Naive thymus-derived CD4-positive, alpha-beta T cell (primary cell): ENCODE results near the gene RNF208. TPM values are rescaled to one million over a fixed set of nuclear protein-coding genes. Genes with fewer than 3 reads are reported as not detected.

ENCODE experiments used
- ATAC-seq: fragments of 150-1000 bp; cut with Tn5 transposase; 2 replicates; pipeline ENCODE4 v1.10.0; 2021; ENCODE audit warnings: mild to moderate bottlenecking, moderate library complexity
- CTCF ChIA-PET: fragments of 350-600 bp; sonication (Branson Sonifier 250); formaldehyde crosslinking; loops from one replicate; lab custom pipeline; 2021; ENCODE audit warnings: antibody characterized with exemption; lab: Charles Lee
- POLR2A ChIA-PET: fragments of 350-600 bp; sonication (Branson Sonifier 250); formaldehyde crosslinking; loops from one replicate; lab custom pipeline; 2021; ENCODE audit warnings: antibody characterized with exemption, inconsistent platforms; lab: Charles Lee
- DNase-seq, 9 donors: peaks; one replicate each; pipeline versions ENCODE4 v3.0.0 to v3.0.0-alpha.2; 2020 to 2022; ENCODE audit warnings: mixed read lengths in 1 of 9
- H3K27ac ChIP-seq: one replicate; pipeline ENCODE4 v1.7.0; 2013; ENCODE audit warnings: mild to moderate bottlenecking, low read depth, low read length, moderate library complexity
- H3K27me3 ChIP-seq, 2 donors: one replicate each; pipeline ENCODE4 v1.7.0; 2013; ENCODE audit warnings: low read length in 2 of 2, mild to moderate bottlenecking in 2 of 2, moderate library complexity in 2 of 2; ENCODE audit not compliant: control insufficient read depth in 2 of 2, insufficient read depth in 2 of 2
- H3K36me3 ChIP-seq, 3 experiments: 1 replicate in 2 of 3; 2 replicates in 1 of 3; pipeline ENCODE4 v1.7.0; 2013; ENCODE audit warnings: low read length in 3 of 3, mild to moderate bottlenecking in 3 of 3, moderate library complexity in 1 of 3; ENCODE audit not compliant: insufficient read depth in 3 of 3, control insufficient read depth in 2 of 3
- H3K4me1 ChIP-seq, 2 donors: one replicate each; pipeline ENCODE4 v1.7.0; 2013; ENCODE audit warnings: low read length in 2 of 2, mild to moderate bottlenecking in 2 of 2, moderate library complexity in 1 of 2; ENCODE audit not compliant: control insufficient read depth in 2 of 2, insufficient read depth in 2 of 2
- H3K4me3 ChIP-seq: 2 replicates; pipeline ENCODE4 v1.7.0; 2013; ENCODE audit warnings: mild to moderate bottlenecking, low read length
- H3K9me3 ChIP-seq, 3 experiments: 1 replicate in 2 of 3; 2 replicates in 1 of 3; pipeline ENCODE4 v1.7.0; 2013; ENCODE audit warnings: low read length in 3 of 3; ENCODE audit not compliant: control insufficient read depth in 2 of 3
- H3K27ac Mint-ChIP-seq, 9 donors: one replicate each; pipeline ENCODE4 v1.8.0; 2020 to 2022; ENCODE audit warnings: mixed read lengths in 9 of 9, mild to moderate bottlenecking in 8 of 9, moderate library complexity in 5 of 9, inconsistent platforms in 2 of 9
- H3K27me3 Mint-ChIP-seq, 5 donors: one replicate each; pipeline ENCODE4 v1.8.0; 2021 to 2022; ENCODE audit warnings: mixed read lengths in 5 of 5, mild to moderate bottlenecking in 1 of 5
- H3K36me3 Mint-ChIP-seq, 5 donors: one replicate each; pipeline ENCODE4 v1.8.0; 2020 to 2022; ENCODE audit warnings: mixed read lengths in 5 of 5, mild to moderate bottlenecking in 3 of 5, inconsistent platforms in 1 of 5
- H3K4me1 Mint-ChIP-seq, 7 donors: one replicate each; pipeline ENCODE4 v1.8.0; 2020 to 2022; ENCODE audit warnings: mixed read lengths in 7 of 7, mild to moderate bottlenecking in 3 of 7, inconsistent platforms in 1 of 7
- H3K4me3 Mint-ChIP-seq, 10 donors: one replicate each; pipeline ENCODE4 v1.8.0; 2020 to 2022; ENCODE audit warnings: mild to moderate bottlenecking in 10 of 10, mixed read lengths in 10 of 10, moderate library complexity in 6 of 10, inconsistent platforms in 2 of 10
- H3K9me3 Mint-ChIP-seq, 11 donors: one replicate each; pipeline ENCODE4 v1.8.0; 2020 to 2022; ENCODE audit warnings: mixed read lengths in 11 of 11, mild to moderate bottlenecking in 4 of 11, inconsistent platforms in 1 of 11, moderate library complexity in 1 of 11
- intact Hi-C, 2 donors: fragments of 100-400 bp; cut with micrococcal nuclease; formaldehyde crosslinking; loops; one replicate each; pipeline ENCODE4 v1.15.1; 2023
- polyA plus RNA-seq, 2 donors: library from polyadenylated mRNA; unstranded; fragments of 300-500 nt; fragmentation: Illumina TruSeq; gene quantifications; one replicate each; pipeline ENCODE4 v1.2.3, GENCODE V29; 2021
- total RNA-seq, 6 experiments: library from RNA in 5 of 6; stranded (reverse) in 5 of 6; gene quantifications; 1 replicate in 5 of 6; 2 replicates in 1 of 6; pipeline ENCODE4 v1.2.3 and lab custom pipeline; 2021 to 2026

Gene RNF208
- total and polyA plus RNA-seq, 7 experiments from 2014 or later, result 0.85 to 4.3 (median 1.2) TPM; not detected in 2

GRCh38 chr9:137192859-137193258 lies 29.2 kb downstream of the RNF208 start:
- ChIA-PET POLR2A (interaction anchor here (0.6 to 10.4 kb wide), 6 partner anchors 12 to 67 kb away, joined by 3 to 136 read pairs (median 4); partner anchors contain the start of genes NDOR1, TMEM203 and TPRN), CTCF (interaction anchor here (0.6 to 1.0 kb wide), 2 partner anchors 399 to 561 kb away, joined by 3 read pairs; no protein-coding TSS in a partner anchor)
- H3K4me1 ChIP-seq, result peaks cover 12 to 13% of the 10 kb centered on the region in 2 donors
- H3K4me3 ChIP-seq, result no peak overlapping the region
- intact Hi-C loops, result no loop called here
- ATAC-seq (no peak), DNase-seq (no peak)
- no peak overlapping the region for H3K27ac ChIP-seq
- H3K9me3 ChIP-seq, result no peaks in the 10 kb centered on the region
- no peaks in the 10 kb centered on the region for H3K27me3 ChIP-seq
- Mint-ChIP-seq H3K4me1 (peaks cover 0 to 26% (median 13%) of the 10 kb centered on the region in 7 donors), H3K27ac (no peak overlapping the region), H3K4me3 (no peak overlapping the region), H3K36me3 (peaks cover 0 to 6% (median 0%) of the 10 kb centered on the region in 5 donors), H3K27me3 (no peaks in the 10 kb centered on the region), H3K9me3 (peaks cover 0 to 2% (median 0%) of the 10 kb centered on the region in 11 donors)
- H3K36me3 ChIP-seq, result peaks cover 0 to 28% (median 0%) of the 10 kb centered on the region in 3 experiments

DNA sequence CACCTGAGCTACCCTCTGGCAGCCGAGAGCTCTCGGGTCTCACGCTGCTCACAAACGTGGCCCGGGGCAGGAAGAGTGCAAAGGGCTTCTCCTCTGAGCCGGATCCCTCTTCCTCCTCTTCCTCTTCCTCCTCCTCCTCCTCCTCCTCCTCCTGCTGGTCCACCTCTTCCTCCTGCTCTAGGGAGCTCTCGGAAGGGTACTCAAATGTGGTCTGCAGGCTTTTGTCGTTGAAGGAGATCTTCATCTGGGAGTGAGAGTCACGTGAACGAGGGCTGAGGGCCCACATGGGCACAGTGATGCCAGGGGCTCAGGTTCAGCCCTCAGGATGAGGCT lies 29.6 kb downstream of the RNF208 start:
- H3K36me3 ChIP-seq, result peaks cover 0 to 28% (median 0%) of the 10 kb centered on the region in 3 experiments
- peaks cover 17 to 18% of the 10 kb centered on the region in 2 donors for H3K4me1 ChIP-seq
- peaks cover 3 to 31% (median 17%) of the 10 kb centered on the region in 7 donors for H3K4me1 Mint-ChIP-seq
- ChIA-PET CTCF (interaction anchor here (1.0 kb wide), 1 partner anchor 399 kb away, joined by 3 read pairs; no protein-coding TSS in a partner anchor), POLR2A (interaction anchor here (0.6 to 10.4 kb wide), 5 partner anchors 12 to 66 kb away, joined by 3 to 136 read pairs (median 4); partner anchors contain the start of genes NDOR1, TMEM203 and TPRN)
- peaks cover 0 to 6% (median 0%) of the 10 kb centered on the region in 5 donors for H3K36me3 Mint-ChIP-seq
- H3K9me3 ChIP-seq, result no peaks in the 10 kb centered on the region
- no peak overlapping the region for H3K4me3 Mint-ChIP-seq
- H3K9me3 Mint-ChIP-seq, result peaks cover 0 to 2% (median 0%) of the 10 kb centered on the region in 11 donors
- no peak overlapping the region for H3K27ac Mint-ChIP-seq
- no peak overlapping the region for H3K4me3 ChIP-seq
- intact Hi-C loops, result no loop called here
- no peaks in the 10 kb centered on the region for H3K27me3 Mint-ChIP-seq
- DNase-seq (no peak), ATAC-seq (no peak)
- no peak overlapping the region for H3K27ac ChIP-seq
- H3K27me3 ChIP-seq, result no peaks in the 10 kb centered on the region

GRCh38 chr9:137191691-137192447 lies 30.2 kb downstream of the RNF208 start:
- ChIA-PET POLR2A (interaction anchor here (0.6 to 10.4 kb wide), 4 partner anchors 13 to 55 kb away, joined by 3 to 136 read pairs (median 5); partner anchors contain the start of genes NDOR1, TMEM203 and TPRN), CTCF (no interaction called here)
- Histone ChIP-seq H3K9me3 (no peaks in the 10 kb centered on the region), H3K36me3 (peaks cover 0 to 31% (median 0%) of the 10 kb centered on the region in 3 experiments), H3K27ac (no peak overlapping the region), H3K4me3 (no peak overlapping the region), H3K27me3 (no peaks in the 10 kb centered on the region), H3K4me1 (peaks cover 22 to 23% of the 10 kb centered on the region in 2 donors)
- peaks cover 6 to 36% (median 22%) of the 10 kb centered on the region in 7 donors for H3K4me1 Mint-ChIP-seq
- H3K27me3 Mint-ChIP-seq, result no peaks in the 10 kb centered on the region
- intact Hi-C loops, result no loop called here
- ATAC-seq, result no peak
- no peak overlapping the region for H3K27ac Mint-ChIP-seq
- peaks cover 0 to 2% (median 0%) of the 10 kb centered on the region in 11 donors for H3K9me3 Mint-ChIP-seq
- no peak overlapping the region for H3K4me3 Mint-ChIP-seq
- no peak for DNase-seq
- peaks cover 0 to 6% (median 0%) of the 10 kb centered on the region in 5 donors for H3K36me3 Mint-ChIP-seq

DNA sequence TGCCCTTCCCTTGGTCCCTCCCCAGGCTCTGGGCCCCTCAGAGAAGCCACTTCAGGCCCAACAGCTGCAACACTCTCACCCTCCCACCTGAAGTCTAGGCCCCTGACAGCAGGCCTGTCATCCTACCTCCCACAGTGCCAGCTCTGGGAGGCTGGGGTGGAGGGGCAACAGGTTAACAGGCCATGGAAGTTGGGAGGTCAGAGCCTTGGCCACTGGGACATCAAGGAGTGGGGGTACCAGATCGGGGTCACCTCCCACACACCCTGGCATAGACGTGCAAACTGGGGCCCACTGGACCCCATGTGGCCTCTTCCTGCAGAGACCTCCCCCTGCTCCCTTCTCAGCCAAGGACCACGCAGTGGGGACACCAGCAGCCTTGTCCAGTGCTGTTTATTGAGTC lies 30.8 kb downstream of the RNF208 start:
- peak overlapping the region in 3 of 10 donors; percentile 52 to 95 (median 69) for H3K4me3 Mint-ChIP-seq
- no peaks in the 10 kb centered on the region for H3K27me3 Mint-ChIP-seq
- H3K4me1 ChIP-seq, result peaks cover 28 to 29% of the 10 kb centered on the region in 2 donors
- H3K27me3 ChIP-seq, result no peaks in the 10 kb centered on the region
- H3K9me3 Mint-ChIP-seq, result peaks cover 0 to 2% (median 0%) of the 10 kb centered on the region in 11 donors
- peaks cover 0 to 6% (median 0%) of the 10 kb centered on the region in 5 donors for H3K36me3 Mint-ChIP-seq
- ChIA-PET POLR2A (interaction anchor here (0.6 to 10.4 kb wide), 4 partner anchors 13 to 62 kb away, joined by 3 to 136 read pairs (median 7); partner anchors contain the start of genes NDOR1, TMEM203 and TPRN), CTCF (no interaction called here)
- H3K4me1 Mint-ChIP-seq, result peaks cover 7 to 42% (median 26%) of the 10 kb centered on the region in 7 donors
- no peak overlapping the region for H3K4me3 ChIP-seq
- H3K36me3 ChIP-seq, result peaks cover 0 to 37% (median 0%) of the 10 kb centered on the region in 3 experiments
- ATAC-seq (no peak), DNase-seq (no peak)
- H3K9me3 ChIP-seq, result no peaks in the 10 kb centered on the region
- H3K27ac ChIP-seq, result no peak overlapping the region
- intact Hi-C loops, result no loop called here
- peak overlapping the region in 3 of 9 donors; percentile 42 to 86 (median 63) for H3K27ac Mint-ChIP-seq

GRCh38 chr9:137190315-137190856 lies 31.7 kb downstream of the RNF208 start:
- H3K27me3 ChIP-seq, result no peaks in the 10 kb centered on the region
- Mint-ChIP-seq H3K4me1 (peaks cover 9 to 50% (median 28%) of the 10 kb centered on the region in 7 donors), H3K27me3 (no peaks in the 10 kb centered on the region), H3K9me3 (peaks cover 0 to 2% (median 0%) of the 10 kb centered on the region in 11 donors), H3K36me3 (peaks cover 0 to 6% (median 0%) of the 10 kb centered on the region in 5 donors), H3K4me3 (peak overlapping the region in 9 of 10 donors; percentile 30 to 95 (median 64)), H3K27ac (peak overlapping the region in 7 of 9 donors; percentile 42 to 86 (median 66))
- ChIA-PET POLR2A (interaction anchor here (0.7 to 10.4 kb wide), 5 partner anchors 8 to 61 kb away, joined by 3 to 136 read pairs (median 16); partner anchors contain the start of genes NDOR1, TMEM203, TPRN and TUBB4B), CTCF (interaction anchor here (1.9 kb wide), 1 partner anchor 20 kb away, joined by 5 read pairs; no protein-coding TSS in a partner anchor)
- intact Hi-C loops, result no loop called here
- DNase-seq, result no peak
- no peak overlapping the region for H3K4me3 ChIP-seq
- peak overlapping the region; percentile 99 for H3K27ac ChIP-seq
- H3K4me1 ChIP-seq, result peaks cover 30 to 32% of the 10 kb centered on the region in 2 donors
- no peaks in the 10 kb centered on the region for H3K9me3 ChIP-seq
- ATAC-seq, result no peak
- H3K36me3 ChIP-seq, result peaks cover 0 to 46% (median 0%) of the 10 kb centered on the region in 3 experiments
